Astrocyte (in vitro differentiated cells and primary cell): ENCODE measurements around the gene LIN7B. TPM values are rescaled to one million over a fixed set of nuclear protein-coding genes. Genes with fewer than 3 reads are reported as not detected.

Experiments
- DNase-seq: peaks from one replicate; pipeline ENCODE4 v3.0.0-alpha.2; 2010; ENCODE audit warnings: low read depth
- FAIRE-seq: peaks from 2 replicates; lab custom pipeline; 2011; peaks lifted over from hg19 to GRCh38; lab: Jason Lieb, UNC
- H2AFZ ChIP-seq: 2 replicates; pipeline ENCODE4 v1.6.0; 2012; ENCODE audit warnings: low read depth, low read length, inconsistent platforms
- H3K27ac ChIP-seq: 2 replicates; pipeline ENCODE4 v1.5.1; 2011; ENCODE audit warnings: low read depth, low read length, inconsistent platforms
- H3K27me3 ChIP-seq: 2 replicates; pipeline ENCODE4 v1.6.0; 2011; ENCODE audit warnings: low read length, inconsistent platforms; ENCODE audit not compliant: insufficient read depth
- H3K36me3 ChIP-seq: 2 replicates; pipeline ENCODE4 v1.5.1; 2011; ENCODE audit warnings: low read length, inconsistent platforms; ENCODE audit not compliant: insufficient read depth
- H3K4me1 ChIP-seq: 2 replicates; pipeline ENCODE4 v1.5.1; 2011; ENCODE audit warnings: low read length, inconsistent platforms; ENCODE audit not compliant: insufficient read depth
- H3K4me2 ChIP-seq: 2 replicates; pipeline ENCODE4 v1.6.0; 2012; ENCODE audit warnings: low read length, inconsistent platforms
- H3K4me3 ChIP-seq: 2 replicates; pipeline ENCODE4 v1.5.1; 2011; ENCODE audit warnings: low read depth, mild to moderate bottlenecking, low read length, inconsistent platforms; ENCODE audit not compliant: insufficient read depth
- H3K79me2 ChIP-seq: 2 replicates; pipeline ENCODE4 v1.6.0; 2012; ENCODE audit warnings: mild to moderate bottlenecking, low read length, inconsistent platforms; ENCODE audit not compliant: insufficient read depth
- H3K9ac ChIP-seq: 2 replicates; pipeline ENCODE4 v1.6.0; 2012; ENCODE audit warnings: mild to moderate bottlenecking, low read length, inconsistent platforms
- H3K9me3 ChIP-seq: 2 replicates; pipeline ENCODE4 v1.5.1; 2012; ENCODE audit warnings: low read depth, mild to moderate bottlenecking, low read length, inconsistent platforms; ENCODE audit not compliant: insufficient read depth
- H4K20me1 ChIP-seq: 2 replicates; pipeline ENCODE4 v1.6.0; 2012; ENCODE audit warnings: low read length, inconsistent platforms; ENCODE audit not compliant: insufficient read depth
- H3K27ac Mint-ChIP-seq: one replicate; pipeline ENCODE4 v1.8.0; 2021; ENCODE audit warnings: mild to moderate bottlenecking, mixed read lengths; ENCODE audit not compliant: unreplicated experiment
- H3K27me3 Mint-ChIP-seq: one replicate; pipeline ENCODE4 v1.8.0; 2021; ENCODE audit warnings: low read depth, mixed read lengths; ENCODE audit not compliant: unreplicated experiment
- H3K36me3 Mint-ChIP-seq: one replicate; pipeline ENCODE4 v1.8.0; 2021; ENCODE audit warnings: low read depth, mixed read lengths; ENCODE audit not compliant: unreplicated experiment
- H3K4me1 Mint-ChIP-seq: one replicate; pipeline ENCODE4 v1.8.0; 2021; ENCODE audit warnings: low read depth, mixed read lengths; ENCODE audit not compliant: unreplicated experiment
- H3K4me3 Mint-ChIP-seq: one replicate; pipeline ENCODE4 v1.8.0; 2021; ENCODE audit warnings: mild to moderate bottlenecking, moderate library complexity, mixed read lengths; ENCODE audit not compliant: unreplicated experiment
- H3K9me3 Mint-ChIP-seq: one replicate; pipeline ENCODE4 v1.8.0; 2021; ENCODE audit warnings: mild to moderate bottlenecking, mixed read lengths; ENCODE audit not compliant: unreplicated experiment
- CTCF ChIP-seq: IDR thresholded peaks from 2 replicates; pipeline ENCODE4 v1.5.1; 2011; ENCODE audit warnings: low read depth, mild to moderate bottlenecking, inconsistent platforms, low read length, moderate library complexity; ENCODE audit not compliant: insufficient read depth
- EZH2 ChIP-seq: IDR thresholded peaks from 2 replicates; pipeline ENCODE4 v1.6.1; 2012; ENCODE audit warnings: mild to moderate bottlenecking, low read length, inconsistent platforms; ENCODE audit not compliant: insufficient read depth
- total RNA-seq: library from RNA; stranded (reverse); gene quantifications from 2 replicates; pipeline ENCODE4 v1.2.1, GENCODE V29; 2021

LIN7B gene
- total RNA-seq, 1 donor from 2014 or later: 8.9 TPM

DNA sequence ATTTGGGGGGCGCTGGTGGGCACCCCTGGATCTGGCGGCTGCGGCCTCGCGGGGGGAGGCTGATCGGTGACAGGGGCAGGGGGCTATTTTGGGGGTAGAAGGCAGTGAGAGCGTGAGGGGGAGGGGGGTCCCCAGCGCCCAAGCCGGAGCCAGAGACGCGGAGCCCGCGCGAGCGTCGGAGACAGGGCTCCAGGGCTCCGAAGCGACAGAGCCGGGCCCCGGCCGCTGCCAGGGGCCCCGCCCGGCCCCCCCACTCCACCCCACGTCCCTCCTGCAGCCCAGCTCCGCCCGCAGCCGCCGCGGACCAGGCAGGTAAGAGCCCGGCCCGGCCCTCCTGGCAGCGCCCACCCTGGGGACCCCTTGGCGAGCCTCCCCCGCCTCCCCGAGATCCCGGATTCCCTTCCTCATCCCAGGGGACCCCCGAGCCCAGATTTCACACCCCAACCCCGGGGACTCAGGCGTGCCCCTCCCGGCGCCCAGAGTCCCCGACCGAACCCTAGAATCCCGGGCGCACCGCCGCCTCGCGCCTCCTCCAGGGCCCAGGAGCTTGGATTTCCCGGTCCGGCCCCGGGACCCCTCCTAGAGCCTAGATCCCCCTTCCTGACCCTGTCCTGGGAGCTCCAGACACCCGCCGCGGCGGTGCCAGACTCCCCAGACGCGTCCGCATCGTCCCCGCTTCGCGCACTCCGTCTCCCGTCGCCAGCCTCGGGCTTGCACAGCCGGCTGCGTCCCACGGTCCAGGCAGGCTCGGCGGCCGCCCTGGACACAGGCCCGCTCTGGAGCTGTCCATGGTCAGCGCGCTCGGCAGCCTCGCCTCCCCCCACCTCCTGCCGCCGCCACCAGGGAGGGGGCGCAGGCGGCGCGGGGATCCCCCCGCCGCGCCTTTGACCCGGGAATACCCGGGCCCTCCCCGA lies 5.5 kb downstream of the LIN7B start, which contains the start of gene PPFIA3:
PPFIA3 (plus strand) TSS at position 134 of the 914 bp plus-strand sequence. CDS start 8,330 bp downstream, outside the sequence.
- H3K4me2 ChIP-seq: peak within 1 kb of the TSS; percentile 94
- peaks cover 9% of the 10 kb centered on the region for H3K27me3 ChIP-seq
- no peak for FAIRE-seq
- H3K27ac ChIP-seq: peak within 1 kb of the TSS; percentile 77
- peaks cover 12% of the 10 kb centered on the region for H3K4me1 ChIP-seq
- peak within 1 kb of the TSS; percentile 83 for H3K9ac ChIP-seq
- peak within 1 kb of the TSS; percentile 87 for H3K4me3 Mint-ChIP-seq
- H3K4me1 Mint-ChIP-seq: peaks cover 7% of the 10 kb centered on the region
- peaks cover 7% of the 10 kb centered on the region for H3K36me3 Mint-ChIP-seq
- peaks cover 21% of the 10 kb centered on the region for H4K20me1 ChIP-seq
- TF ChIP-seq EZH2 (no peak), CTCF (no peak)
- peaks cover 20% of the 10 kb centered on the region for H3K27me3 Mint-ChIP-seq
- H3K27ac Mint-ChIP-seq: peak within 1 kb of the TSS; percentile 77
- H3K79me2 ChIP-seq: no peaks in the 10 kb centered on the region
- peak within 1 kb of the TSS; percentile 87 for H2AFZ ChIP-seq
- H3K9me3 Mint-ChIP-seq: no peaks in the 10 kb centered on the region
- peak within 1 kb of the TSS; percentile 72 for H3K4me3 ChIP-seq
- no peaks in the 10 kb centered on the region for H3K9me3 ChIP-seq
- peak; percentile 25 for DNase-seq
- H3K36me3 ChIP-seq: no peaks in the 10 kb centered on the region

- Mint-ChIP-seq H3K9me3 (no peaks in the 10 kb centered on the region), H3K4me3 (peak overlapping the region; percentile 51), H3K27me3 (peaks cover 20% of the 10 kb centered on the region), H3K27ac (peak overlapping the region; percentile 27), H3K4me1 (peaks cover 7% of the 10 kb centered on the region), H3K36me3 (peaks cover 7% of the 10 kb centered on the region)
- no peak overlapping the region for H3K27ac ChIP-seq
- FAIRE-seq (no peak), DNase-seq (no peak)
- peaks cover 12% of the 10 kb centered on the region for H3K4me1 ChIP-seq
- TF ChIP-seq CTCF: no peak
- TF ChIP-seq EZH2: no peak
- no peak overlapping the region for H3K4me3 ChIP-seq
- H3K27me3 ChIP-seq: peaks cover 9% of the 10 kb centered on the region
- H4K20me1 ChIP-seq: peaks cover 17% of the 10 kb centered on the region
- H3K9ac ChIP-seq: no peak overlapping the region
- no peaks in the 10 kb centered on the region for H3K9me3 ChIP-seq
- H2AFZ ChIP-seq: no peak overlapping the region
- no peaks in the 10 kb centered on the region for H3K79me2 ChIP-seq
- peak overlapping the region; percentile 94 for H3K4me2 ChIP-seq
- no peaks in the 10 kb centered on the region for H3K36me3 ChIP-seq
Observed at GRCh38 chr19:49120325-49120683, 6.1 kb downstream of the LIN7B start.
